ENCODE results near the gene ACSL6. TPM values are rescaled to one million over a fixed set of nuclear protein-coding genes. Genes with fewer than 3 reads are reported as not detected.

Gene ACSL6
- total RNA-seq, 1 donor from 2014 or later: 0.97 TPM

DNA sequence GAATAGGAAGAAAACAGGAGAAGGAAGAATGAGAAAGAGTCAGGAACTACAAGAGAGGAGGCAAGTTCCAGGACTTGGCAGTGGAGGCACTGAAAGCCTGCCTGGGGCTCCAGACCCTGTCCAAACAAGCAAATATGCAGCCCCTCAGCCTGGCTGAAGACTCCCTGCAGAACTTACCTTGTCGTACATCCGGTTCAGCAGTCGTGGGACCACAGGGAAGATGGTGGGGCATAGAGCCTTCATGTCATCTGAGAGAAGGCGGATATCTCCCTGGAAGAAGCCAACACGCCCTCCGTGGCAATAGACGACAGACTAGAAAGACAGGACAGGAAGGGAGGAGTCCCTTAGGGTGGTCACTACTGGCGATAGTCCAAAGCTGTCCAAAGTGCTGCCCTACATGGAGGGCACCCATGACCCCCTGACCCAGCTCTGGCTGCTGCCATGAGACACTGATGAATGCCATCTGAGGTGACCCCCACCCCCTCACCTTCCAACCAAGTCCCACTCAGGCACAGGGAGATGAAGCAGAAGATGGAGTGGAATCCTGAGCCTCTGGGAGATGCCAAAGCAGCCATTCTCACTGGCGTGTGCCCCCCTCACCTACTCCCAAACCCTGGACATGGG lies 38.3 kb downstream of the ACSL6 start:
- H3K27ac Mint-ChIP-seq: no peak overlapping the region
- no peak for DNase-seq (ENCODE audit: extremely low spot score, unreplicated experiment)
- H3K4me1 Mint-ChIP-seq (ENCODE audit: unreplicated experiment): no peaks in the 10 kb centered on the region
- no peak overlapping the region for H3K4me3 Mint-ChIP-seq
- H3K27me3 Mint-ChIP-seq: peaks cover 2% of the 10 kb centered on the region
- H3K36me3 Mint-ChIP-seq: no peaks in the 10 kb centered on the region
- H3K9me3 Mint-ChIP-seq: no peaks in the 10 kb centered on the region
- TF ChIP-seq, protein P1, sequence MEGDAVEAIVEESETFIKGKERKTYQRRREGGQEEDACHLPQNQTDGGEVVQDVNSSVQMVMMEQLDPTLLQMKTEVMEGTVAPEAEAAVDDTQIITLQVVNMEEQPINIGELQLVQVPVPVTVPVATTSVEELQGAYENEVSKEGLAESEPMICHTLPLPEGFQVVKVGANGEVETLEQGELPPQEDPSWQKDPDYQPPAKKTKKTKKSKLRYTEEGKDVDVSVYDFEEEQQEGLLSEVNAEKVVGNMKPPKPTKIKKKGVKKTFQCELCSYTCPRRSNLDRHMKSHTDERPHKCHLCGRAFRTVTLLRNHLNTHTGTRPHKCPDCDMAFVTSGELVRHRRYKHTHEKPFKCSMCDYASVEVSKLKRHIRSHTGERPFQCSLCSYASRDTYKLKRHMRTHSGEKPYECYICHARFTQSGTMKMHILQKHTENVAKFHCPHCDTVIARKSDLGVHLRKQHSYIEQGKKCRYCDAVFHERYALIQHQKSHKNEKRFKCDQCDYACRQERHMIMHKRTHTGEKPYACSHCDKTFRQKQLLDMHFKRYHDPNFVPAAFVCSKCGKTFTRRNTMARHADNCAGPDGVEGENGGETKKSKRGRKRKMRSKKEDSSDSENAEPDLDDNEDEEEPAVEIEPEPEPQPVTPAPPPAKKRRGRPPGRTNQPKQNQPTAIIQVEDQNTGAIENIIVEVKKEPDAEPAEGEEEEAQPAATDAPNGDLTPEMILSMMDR (conservative IDR thresholded peaks at IDR 0.05): no peak

DNA sequence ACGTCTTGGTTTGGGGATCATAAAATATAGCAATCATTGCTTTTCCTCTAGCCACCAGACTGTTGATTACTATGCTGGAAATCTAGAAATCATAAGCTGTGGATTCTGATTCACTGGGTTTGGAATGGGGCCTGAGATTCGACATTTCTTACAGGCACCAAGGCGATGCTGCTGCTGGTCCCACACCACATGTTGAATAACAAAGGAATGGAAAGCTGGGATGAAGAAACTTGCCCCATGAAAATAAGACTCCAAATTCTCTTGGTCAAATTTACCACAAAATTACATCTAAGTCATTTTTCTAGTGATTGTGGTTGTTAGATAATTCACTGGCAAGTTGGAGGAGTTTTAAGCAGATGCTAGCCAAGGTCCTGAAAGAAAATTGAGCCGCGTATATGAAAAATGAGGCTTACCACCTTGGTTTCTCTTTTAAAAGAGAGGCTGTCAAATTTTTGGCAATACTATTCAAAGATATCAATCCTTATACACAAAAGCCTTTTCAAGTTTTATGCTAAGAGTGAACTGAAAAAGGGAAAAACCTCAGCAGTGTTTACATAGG lies 43.0 kb downstream of the ACSL6 start:
- H3K9me3 Mint-ChIP-seq: no peaks in the 10 kb centered on the region
- no peaks in the 10 kb centered on the region for H3K27me3 Mint-ChIP-seq
- TF ChIP-seq, protein P1 (conservative IDR thresholded peaks at IDR 0.05): no peak
- no peaks in the 10 kb centered on the region for H3K36me3 Mint-ChIP-seq
- H3K27ac Mint-ChIP-seq: no peak overlapping the region
- no peak for DNase-seq (ENCODE audit: extremely low spot score, unreplicated experiment)
- no peak overlapping the region for H3K4me3 Mint-ChIP-seq
- H3K4me1 Mint-ChIP-seq (ENCODE audit: unreplicated experiment): no peaks in the 10 kb centered on the region

DNA sequence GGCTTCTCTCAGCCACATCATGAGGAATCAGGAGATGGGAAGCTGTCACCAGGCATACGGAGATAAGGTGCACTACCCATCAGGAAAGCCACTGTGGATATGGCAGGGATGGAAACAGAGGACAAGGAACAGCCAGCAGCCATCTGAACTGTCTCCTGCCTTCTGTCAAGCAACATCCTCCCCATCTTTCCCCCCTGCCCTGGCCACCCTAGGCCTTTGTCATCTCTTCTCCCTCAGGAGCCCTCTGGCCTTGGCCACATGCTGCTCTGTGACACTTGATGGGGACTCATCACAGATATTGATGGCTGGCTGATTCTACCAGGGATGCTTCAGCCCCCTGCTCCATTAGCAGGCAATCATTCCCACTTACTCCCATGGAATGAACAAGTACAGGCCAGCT lies 44.9 kb downstream of the ACSL6 start:
- Mint-ChIP-seq H3K9me3 (no peaks in the 10 kb centered on the region), H3K27me3 (no peaks in the 10 kb centered on the region), H3K36me3 (no peaks in the 10 kb centered on the region), H3K4me1 (ENCODE audit: unreplicated experiment) (no peaks in the 10 kb centered on the region), H3K27ac (no peak overlapping the region), H3K4me3 (no peak overlapping the region)
- TF ChIP-seq, protein P1 (conservative IDR thresholded peaks at IDR 0.05): no peak
- DNase-seq (ENCODE audit: extremely low spot score, unreplicated experiment): no peak

DNA sequence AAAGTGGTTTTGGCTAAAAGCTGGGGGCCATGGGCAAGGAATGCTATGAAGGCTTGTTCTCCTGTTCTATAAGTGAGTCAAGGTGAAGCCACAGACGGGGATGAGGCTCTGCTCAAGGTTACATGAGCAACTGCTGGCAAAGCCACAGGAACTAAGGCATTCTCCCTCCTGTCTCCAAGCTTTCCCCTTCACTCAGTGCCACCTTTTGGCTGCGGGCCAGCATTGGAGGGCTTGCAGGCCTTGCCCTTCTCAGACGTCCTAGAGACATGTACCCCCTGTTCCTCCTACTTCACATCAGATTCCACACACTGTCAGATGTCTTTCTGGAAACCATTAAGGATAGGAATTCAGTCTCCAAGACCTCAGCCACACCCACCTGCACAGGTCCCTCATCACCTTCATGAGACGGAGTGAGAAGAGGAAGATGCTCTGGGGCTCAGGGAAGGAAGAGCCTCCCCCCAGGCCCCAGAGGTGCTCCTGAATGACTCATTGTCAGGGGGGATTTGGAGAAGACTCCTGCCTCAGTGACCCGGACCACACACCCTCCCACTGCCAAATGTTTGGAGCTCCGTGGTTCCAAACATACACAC lies 45.5 kb downstream of the ACSL6 start:
- H3K36me3 Mint-ChIP-seq: no peaks in the 10 kb centered on the region
- H3K27me3 Mint-ChIP-seq: no peaks in the 10 kb centered on the region
- TF ChIP-seq, protein P1 (conservative IDR thresholded peaks at IDR 0.05): no peak

DNA sequence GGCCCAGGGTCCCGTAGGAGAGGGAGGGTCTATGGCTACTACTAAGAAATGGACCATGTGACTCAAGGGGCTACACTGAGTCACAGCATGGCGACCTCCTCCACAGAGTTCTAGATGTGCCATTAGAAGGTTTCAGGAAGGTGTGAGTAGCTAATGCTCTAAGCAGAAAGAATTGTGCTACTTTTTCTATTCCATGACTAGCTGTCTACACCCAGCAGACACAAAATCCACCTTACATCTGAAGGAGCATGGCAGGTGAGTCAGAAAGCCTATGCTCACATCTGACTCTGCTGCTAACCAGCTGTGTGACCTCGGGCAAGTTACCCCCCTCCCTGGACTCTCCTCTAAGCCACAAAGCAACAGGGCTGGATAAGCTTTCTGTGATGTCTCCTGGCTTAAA lies 51.6 kb downstream of the ACSL6 start:
- no peak for DNase-seq (ENCODE audit: extremely low spot score, unreplicated experiment)
- Mint-ChIP-seq H3K36me3 (no peaks in the 10 kb centered on the region), H3K4me1 (ENCODE audit: unreplicated experiment) (no peaks in the 10 kb centered on the region), H3K27ac (no peak overlapping the region), H3K9me3 (no peaks in the 10 kb centered on the region), H3K4me3 (no peak overlapping the region), H3K27me3 (no peaks in the 10 kb centered on the region)
- TF ChIP-seq, protein P1 (conservative IDR thresholded peaks at IDR 0.05): no peak

More for the DNA sequence above, 45.5 kb downstream of the ACSL6 start:
- Mint-ChIP-seq H3K4me1 (ENCODE audit: unreplicated experiment) (no peaks in the 10 kb centered on the region), H3K4me3 (no peak overlapping the region), H3K27ac (no peak overlapping the region), H3K9me3 (no peaks in the 10 kb centered on the region)
- DNase-seq (ENCODE audit: extremely low spot score, unreplicated experiment): no peak

Measured in type B pancreatic cell (in vitro differentiated cells).